Activated CD8-positive, alpha-beta memory T cell treated with anti-CD3 and anti-CD28 coated beads, Interleukin-2, amount 10 ng/mL, durations not matched to agents 7 days and 5 days (primary cell): ENCODE results near the gene PDE1C. TPM values are rescaled to one million over a fixed set of nuclear protein-coding genes. Genes with fewer than 3 reads are reported as not detected.

Source experiments
- ATAC-seq: fragments of 150-1000 bp; cut with Tn5 transposase; one replicate; pipeline ENCODE4 v1.10.0; 2021; ENCODE audit warnings: moderate library complexity
- CTCF ChIA-PET: fragments of 350-600 bp; sonication (Branson Sonifier 250); formaldehyde crosslinking; loops from one replicate; lab custom pipeline; 2021; ENCODE audit warnings: antibody characterized with exemption; lab: Charles Lee
- DNase-seq: peaks from one replicate; pipeline ENCODE4 v3.0.0-alpha.2; 2020
- H3K27ac Mint-ChIP-seq: one replicate; pipeline ENCODE4 v1.8.0; 2021; ENCODE audit warnings: mild to moderate bottlenecking, mixed read lengths
- H3K27me3 Mint-ChIP-seq: one replicate; pipeline ENCODE4 v1.8.0; 2021; ENCODE audit warnings: mixed read lengths
- H3K36me3 Mint-ChIP-seq: one replicate; pipeline ENCODE4 v1.8.0; 2021; ENCODE audit warnings: mild to moderate bottlenecking, mixed read lengths
- H3K4me1 Mint-ChIP-seq: one replicate; pipeline ENCODE4 v1.8.0; 2021; ENCODE audit warnings: mixed read lengths
- H3K4me3 Mint-ChIP-seq: one replicate; pipeline ENCODE4 v1.8.0; 2021; ENCODE audit warnings: mild to moderate bottlenecking, moderate library complexity, mixed read lengths
- H3K9me3 Mint-ChIP-seq: one replicate; pipeline ENCODE4 v1.8.0; 2022; ENCODE audit warnings: low read depth, mixed read lengths
- total RNA-seq, 2 experiments: library from RNA; stranded (reverse); gene quantifications; one replicate each; pipeline ENCODE4 v1.2.3, GENCODE V29; 2021

The PDE1C gene
- total RNA-seq, 2 experiments from 2014 or later = not detected

- H3K27me3 Mint-ChIP-seq = no peaks in the 10 kb centered on the region
- no peak overlapping the region for H3K4me3 Mint-ChIP-seq
- CTCF ChIA-PET = no interaction called here
- ATAC-seq = no peak
- no peaks in the 10 kb centered on the region for H3K4me1 Mint-ChIP-seq
- DNase-seq = no peak
- H3K9me3 Mint-ChIP-seq = peaks cover 2% of the 10 kb centered on the region
- H3K27ac Mint-ChIP-seq = no peak overlapping the region
- no peaks in the 10 kb centered on the region for H3K36me3 Mint-ChIP-seq
Observed at GRCh38 chr7:31819031-31819430, 251.2 kb downstream of the PDE1C start.

GRCh38 chr7:31816810-31817209 lies 253.4 kb downstream of the PDE1C start:
- Mint-ChIP-seq H3K27ac (no peak overlapping the region), H3K4me1 (no peaks in the 10 kb centered on the region), H3K9me3 (peaks cover 2% of the 10 kb centered on the region), H3K36me3 (no peaks in the 10 kb centered on the region), H3K4me3 (no peak overlapping the region), H3K27me3 (no peaks in the 10 kb centered on the region)
- no peak for ATAC-seq
- DNase-seq = no peak
- CTCF ChIA-PET = no interaction called here

- H3K9me3 Mint-ChIP-seq = peaks cover 2% of the 10 kb centered on the region
- ATAC-seq (no peak), DNase-seq (no peak)
- CTCF ChIA-PET = no interaction called here
- H3K4me1 Mint-ChIP-seq = no peaks in the 10 kb centered on the region
- H3K36me3 Mint-ChIP-seq = no peaks in the 10 kb centered on the region
- no peak overlapping the region for H3K4me3 Mint-ChIP-seq
- no peak overlapping the region for H3K27ac Mint-ChIP-seq
- H3K27me3 Mint-ChIP-seq = no peaks in the 10 kb centered on the region
Observed at GRCh38 chr7:31815796-31816195, 254.4 kb downstream of the PDE1C start.

GRCh38 chr7:31814187-31814586 lies 256.0 kb downstream of the PDE1C start:
- Mint-ChIP-seq H3K4me3 (no peak overlapping the region), H3K27ac (no peak overlapping the region), H3K36me3 (no peaks in the 10 kb centered on the region), H3K4me1 (no peaks in the 10 kb centered on the region), H3K9me3 (peaks cover 2% of the 10 kb centered on the region), H3K27me3 (no peaks in the 10 kb centered on the region)
- no peak for DNase-seq
- CTCF ChIA-PET = no interaction called here
- no peak for ATAC-seq

- H3K36me3 Mint-ChIP-seq = no peaks in the 10 kb centered on the region
- CTCF ChIA-PET = no interaction called here
- no peak overlapping the region for H3K27ac Mint-ChIP-seq
- no peaks in the 10 kb centered on the region for H3K4me1 Mint-ChIP-seq
- no peak overlapping the region for H3K4me3 Mint-ChIP-seq
- peaks cover 3% of the 10 kb centered on the region for H3K9me3 Mint-ChIP-seq
- no peak for DNase-seq
- no peaks in the 10 kb centered on the region for H3K27me3 Mint-ChIP-seq
- ATAC-seq = no peak
Observed at GRCh38 chr7:31811650-31812461, 258.4 kb downstream of the PDE1C start.

GRCh38 chr7:31805209-31805818 lies 264.9 kb downstream of the PDE1C start:
- Mint-ChIP-seq H3K4me3 (no peak overlapping the region), H3K27ac (no peak overlapping the region), H3K27me3 (no peaks in the 10 kb centered on the region), H3K36me3 (no peaks in the 10 kb centered on the region), H3K9me3 (peaks cover 3% of the 10 kb centered on the region), H3K4me1 (no peaks in the 10 kb centered on the region)
- CTCF ChIA-PET = no interaction called here
- ATAC-seq (no peak), DNase-seq (no peak)

- no peak for DNase-seq
- no peaks in the 10 kb centered on the region for H3K27me3 Mint-ChIP-seq
- no peak overlapping the region for H3K27ac Mint-ChIP-seq
- CTCF ChIA-PET = no interaction called here
- no peak for ATAC-seq
- no peak overlapping the region for H3K4me3 Mint-ChIP-seq
- no peaks in the 10 kb centered on the region for H3K36me3 Mint-ChIP-seq
- peaks cover 4% of the 10 kb centered on the region for H3K9me3 Mint-ChIP-seq
- no peaks in the 10 kb centered on the region for H3K4me1 Mint-ChIP-seq
Observed at GRCh38 chr7:31796375-31796774, 273.8 kb downstream of the PDE1C start.

- Mint-ChIP-seq H3K27me3 (no peaks in the 10 kb centered on the region), H3K4me1 (no peaks in the 10 kb centered on the region), H3K9me3 (peaks cover 4% of the 10 kb centered on the region), H3K27ac (no peak overlapping the region), H3K36me3 (no peaks in the 10 kb centered on the region), H3K4me3 (no peak overlapping the region)
- CTCF ChIA-PET = no interaction called here
- no peak for ATAC-seq
- no peak for DNase-seq
Observed at GRCh38 chr7:31794851-31795344, 275.3 kb downstream of the PDE1C start.

GRCh38 chr7:31791881-31792280 lies 278.3 kb downstream of the PDE1C start:
- CTCF ChIA-PET = no interaction called here
- peaks cover 2% of the 10 kb centered on the region for H3K9me3 Mint-ChIP-seq
- H3K27me3 Mint-ChIP-seq = no peaks in the 10 kb centered on the region
- no peak for ATAC-seq
- DNase-seq = no peak
- H3K4me3 Mint-ChIP-seq = no peak overlapping the region
- no peaks in the 10 kb centered on the region for H3K36me3 Mint-ChIP-seq
- no peak overlapping the region for H3K27ac Mint-ChIP-seq
- no peaks in the 10 kb centered on the region for H3K4me1 Mint-ChIP-seq

- Mint-ChIP-seq H3K27me3 (no peaks in the 10 kb centered on the region), H3K9me3 (no peaks in the 10 kb centered on the region), H3K4me3 (no peak overlapping the region), H3K4me1 (no peaks in the 10 kb centered on the region), H3K27ac (no peak overlapping the region), H3K36me3 (no peaks in the 10 kb centered on the region)
- DNase-seq = no peak
- no peak for ATAC-seq
- CTCF ChIA-PET = no interaction called here
Observed at GRCh38 chr7:31788883-31789680, 281.1 kb downstream of the PDE1C start.

GRCh38 chr7:31788445-31788844 lies 281.8 kb downstream of the PDE1C start:
- H3K27me3 Mint-ChIP-seq = no peaks in the 10 kb centered on the region
- H3K4me3 Mint-ChIP-seq = no peak overlapping the region
- CTCF ChIA-PET = no interaction called here
- no peak for ATAC-seq
- DNase-seq = no peak
- H3K27ac Mint-ChIP-seq = no peak overlapping the region
- H3K36me3 Mint-ChIP-seq = no peaks in the 10 kb centered on the region
- no peaks in the 10 kb centered on the region for H3K4me1 Mint-ChIP-seq
- H3K9me3 Mint-ChIP-seq = no peaks in the 10 kb centered on the region

GRCh38 chr7:31786326-31786725 lies 283.9 kb downstream of the PDE1C start:
- ATAC-seq (no peak), DNase-seq (no peak)
- CTCF ChIA-PET = no interaction called here
- H3K4me3 Mint-ChIP-seq = no peak overlapping the region
- H3K27me3 Mint-ChIP-seq = no peaks in the 10 kb centered on the region
- no peak overlapping the region for H3K27ac Mint-ChIP-seq
- no peaks in the 10 kb centered on the region for H3K9me3 Mint-ChIP-seq
- no peaks in the 10 kb centered on the region for H3K36me3 Mint-ChIP-seq
- no peaks in the 10 kb centered on the region for H3K4me1 Mint-ChIP-seq

GRCh38 chr7:31785101-31785500 lies 285.1 kb downstream of the PDE1C start:
- no peak for DNase-seq
- Mint-ChIP-seq H3K36me3 (no peaks in the 10 kb centered on the region), H3K4me3 (no peak overlapping the region), H3K4me1 (no peaks in the 10 kb centered on the region), H3K27ac (no peak overlapping the region), H3K27me3 (no peaks in the 10 kb centered on the region), H3K9me3 (no peaks in the 10 kb centered on the region)
- CTCF ChIA-PET = no interaction called here
- no peak for ATAC-seq
